ENCODE measurements around the gene SH3PXD2B. TPM values are rescaled to one million over a fixed set of nuclear protein-coding genes. Genes with fewer than 3 reads are reported as not detected.

SH3PXD2B gene
- total and polyA plus RNA-seq, 10 of the 15 experiments (the other 5 are each of a cell fraction or from before 2014, with no cell fraction given), result 0.05 to 1.6 (median 0.57) TPM

DNA sequence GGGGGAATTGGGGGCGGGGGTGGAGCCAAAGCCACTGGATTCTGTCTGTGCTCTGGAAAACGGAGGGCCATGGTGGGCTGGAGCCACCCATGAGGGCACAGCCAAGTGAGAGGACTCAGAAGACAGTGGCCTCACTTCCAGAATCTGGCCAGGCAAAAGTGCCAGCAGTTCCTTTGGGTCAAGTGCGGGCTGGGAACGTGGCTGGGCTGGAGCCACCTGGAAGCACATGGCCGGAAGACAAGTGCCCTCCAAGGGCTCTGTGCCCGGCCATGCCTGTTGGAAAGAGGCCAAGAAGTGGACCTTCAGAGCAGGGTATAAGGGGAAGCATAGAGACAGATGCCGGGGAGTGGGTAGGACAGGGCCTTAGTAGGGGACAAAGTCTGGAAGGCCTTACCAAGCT is 11.7 kb upstream of the SH3PXD2B start:
- Histone ChIP-seq H3K27me3 (replicated peaks in 1 of 2; ENCODE audit: control insufficient read depth in 2 of 2, insufficient read depth in 2 of 2, low read length in 1 of 2) (peaks cover 0 to 4% of the 10 kb centered on the region in 2 experiments; a peak in 2 of 4 replicates), H3K4me1 (ENCODE audit: control insufficient read depth, insufficient read depth, low read length) (no peaks in the 10 kb centered on the region), H3K36me3 (ENCODE audit: control insufficient read depth in 2 of 2, insufficient read depth in 2 of 2, low read length in 1 of 2) (no peaks in the 10 kb centered on the region), H3K4me3 (no peak overlapping the region), H3K79me2 (ENCODE audit: control insufficient read depth, insufficient read depth, low read length) (no peaks in the 10 kb centered on the region), H3K27ac (ENCODE audit: control insufficient read depth, insufficient read depth) (no peak overlapping the region), H2AFZ (ENCODE audit: control insufficient read depth, low read depth, low read length) (no peak overlapping the region), H3K4me2 (ENCODE audit: control insufficient read depth, insufficient read depth) (no peak overlapping the region), H3K9me3 (replicated peaks; ENCODE audit: control insufficient read depth, insufficient read depth, low read length) (no peaks in the 10 kb centered on the region; the same call in 2 of the 3 replicates), H3K9ac (ENCODE audit: control insufficient read depth, insufficient read depth, low read length) (no peak overlapping the region), H4K20me1 (ENCODE audit: control insufficient read depth, insufficient read depth) (no peaks in the 10 kb centered on the region)
- ATAC-seq (no peak), FAIRE-seq (no peak), DNase-seq (ENCODE audit: low read depth, low spot score) (no peak)
- BruUV-seq (replicated peaks), result no TSS peak
- 53% methylated on average over 7 of the region's 7 CpGs for WGBS (ENCODE audit: insufficient coverage, insufficient replicate concordance, low lambda C conversion rate, missing lambda C conversion rate)
- SMC1A ChIA-PET (ENCODE audit: uncharacterized antibody, unreplicated experiment), result interaction anchor here (0.6 kb wide), 1 partner anchor 231 kb away, joined by 3 read pairs; no protein-coding TSS in a partner anchor
- intact Hi-C loops (cut with micrococcal nuclease; ENCODE audit: unreplicated experiment), result no loop called here
- CTCF ChIA-PET, result interaction anchor here (1.0 kb wide), 1 partner anchor 231 kb away, joined by 5 read pairs; no protein-coding TSS in a partner anchor
- RAD21 ChIA-PET (ENCODE audit: unreplicated experiment), result no interaction called here
- in situ Hi-C loops (cut with MboI), result no loop called here
- POLR2A ChIA-PET, result no interaction called here
- TF ChIP-seq ESRRA (IDR thresholded peaks at IDR 0.05; ENCODE audit: low read length), result no peak
- TF ChIP-seq, protein P1, sequence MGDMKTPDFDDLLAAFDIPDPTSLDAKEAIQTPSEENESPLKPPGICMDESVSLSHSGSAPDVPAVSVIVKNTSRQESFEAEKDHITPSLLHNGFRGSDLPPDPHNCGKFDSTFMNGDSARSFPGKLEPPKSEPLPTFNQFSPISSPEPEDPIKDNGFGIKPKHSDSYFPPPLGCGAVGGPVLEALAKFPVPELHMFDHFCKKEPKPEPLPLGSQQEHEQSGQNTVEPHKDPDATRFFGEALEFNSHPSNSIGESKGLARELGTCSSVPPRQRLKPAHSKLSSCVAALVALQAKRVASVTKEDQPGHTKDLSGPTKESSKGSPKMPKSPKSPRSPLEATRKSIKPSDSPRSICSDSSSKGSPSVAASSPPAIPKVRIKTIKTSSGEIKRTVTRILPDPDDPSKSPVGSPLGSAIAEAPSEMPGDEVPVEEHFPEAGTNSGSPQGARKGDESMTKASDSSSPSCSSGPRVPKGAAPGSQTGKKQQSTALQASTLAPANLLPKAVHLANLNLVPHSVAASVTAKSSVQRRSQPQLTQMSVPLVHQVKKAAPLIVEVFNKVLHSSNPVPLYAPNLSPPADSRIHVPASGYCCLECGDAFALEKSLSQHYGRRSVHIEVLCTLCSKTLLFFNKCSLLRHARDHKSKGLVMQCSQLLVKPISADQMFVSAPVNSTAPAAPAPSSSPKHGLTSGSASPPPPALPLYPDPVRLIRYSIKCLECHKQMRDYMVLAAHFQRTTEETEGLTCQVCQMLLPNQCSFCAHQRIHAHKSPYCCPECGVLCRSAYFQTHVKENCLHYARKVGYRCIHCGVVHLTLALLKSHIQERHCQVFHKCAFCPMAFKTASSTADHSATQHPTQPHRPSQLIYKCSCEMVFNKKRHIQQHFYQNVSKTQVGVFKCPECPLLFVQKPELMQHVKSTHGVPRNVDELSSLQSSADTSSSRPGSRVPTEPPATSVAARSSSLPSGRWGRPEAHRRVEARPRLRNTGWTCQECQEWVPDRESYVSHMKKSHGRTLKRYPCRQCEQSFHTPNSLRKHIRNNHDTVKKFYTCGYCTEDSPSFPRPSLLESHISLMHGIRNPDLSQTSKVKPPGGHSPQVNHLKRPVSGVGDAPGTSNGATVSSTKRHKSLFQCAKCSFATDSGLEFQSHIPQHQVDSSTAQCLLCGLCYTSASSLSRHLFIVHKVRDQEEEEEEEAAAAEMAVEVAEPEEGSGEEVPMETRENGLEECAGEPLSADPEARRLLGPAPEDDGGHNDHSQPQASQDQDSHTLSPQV (IDR thresholded peaks at IDR 0.05), result no peak
- TF ChIP-seq RAD51 (IDR thresholded peaks at IDR 0.05), result no peak
- TF ChIP-seq USF1 (IDR thresholded peaks at IDR 0.05; ENCODE audit: borderline replicate concordance, extremely low read length, insufficient read depth, low read depth, low read length), result no peak
- no peak for TF ChIP-seq BMI1 (IDR thresholded peaks at IDR 0.05; ENCODE audit: borderline replicate concordance)
- TF ChIP-seq GABPA (IDR thresholded peaks at IDR 0.05; ENCODE audit: low read depth), result no peak
- TF ChIP-seq MEF2B (IDR thresholded peaks at IDR 0.05; ENCODE audit: partially characterized antibody, poor library complexity, severe bottlenecking), result no peak
- no peak for TF ChIP-seq SMAD1 (IDR thresholded peaks at IDR 0.05; ENCODE audit: low read depth, partially characterized antibody)
- no peak for TF ChIP-seq RBBP5 (conservative IDR thresholded peaks at IDR 0.05)
- TF ChIP-seq ZNF217 (IDR thresholded peaks at IDR 0.05), result no peak
- TF ChIP-seq ATF7 (IDR thresholded peaks at IDR 0.05; ENCODE audit: low read depth), result no peak
- TF ChIP-seq FOS (IDR thresholded peaks at IDR 0.05; ENCODE audit: borderline replicate concordance, extremely low read depth, insufficient read length), result no peak
- TF ChIP-seq JUND (IDR thresholded peaks at IDR 0.05; ENCODE audit: low read depth, low read length), result no peak
- TF ChIP-seq, protein P2, sequence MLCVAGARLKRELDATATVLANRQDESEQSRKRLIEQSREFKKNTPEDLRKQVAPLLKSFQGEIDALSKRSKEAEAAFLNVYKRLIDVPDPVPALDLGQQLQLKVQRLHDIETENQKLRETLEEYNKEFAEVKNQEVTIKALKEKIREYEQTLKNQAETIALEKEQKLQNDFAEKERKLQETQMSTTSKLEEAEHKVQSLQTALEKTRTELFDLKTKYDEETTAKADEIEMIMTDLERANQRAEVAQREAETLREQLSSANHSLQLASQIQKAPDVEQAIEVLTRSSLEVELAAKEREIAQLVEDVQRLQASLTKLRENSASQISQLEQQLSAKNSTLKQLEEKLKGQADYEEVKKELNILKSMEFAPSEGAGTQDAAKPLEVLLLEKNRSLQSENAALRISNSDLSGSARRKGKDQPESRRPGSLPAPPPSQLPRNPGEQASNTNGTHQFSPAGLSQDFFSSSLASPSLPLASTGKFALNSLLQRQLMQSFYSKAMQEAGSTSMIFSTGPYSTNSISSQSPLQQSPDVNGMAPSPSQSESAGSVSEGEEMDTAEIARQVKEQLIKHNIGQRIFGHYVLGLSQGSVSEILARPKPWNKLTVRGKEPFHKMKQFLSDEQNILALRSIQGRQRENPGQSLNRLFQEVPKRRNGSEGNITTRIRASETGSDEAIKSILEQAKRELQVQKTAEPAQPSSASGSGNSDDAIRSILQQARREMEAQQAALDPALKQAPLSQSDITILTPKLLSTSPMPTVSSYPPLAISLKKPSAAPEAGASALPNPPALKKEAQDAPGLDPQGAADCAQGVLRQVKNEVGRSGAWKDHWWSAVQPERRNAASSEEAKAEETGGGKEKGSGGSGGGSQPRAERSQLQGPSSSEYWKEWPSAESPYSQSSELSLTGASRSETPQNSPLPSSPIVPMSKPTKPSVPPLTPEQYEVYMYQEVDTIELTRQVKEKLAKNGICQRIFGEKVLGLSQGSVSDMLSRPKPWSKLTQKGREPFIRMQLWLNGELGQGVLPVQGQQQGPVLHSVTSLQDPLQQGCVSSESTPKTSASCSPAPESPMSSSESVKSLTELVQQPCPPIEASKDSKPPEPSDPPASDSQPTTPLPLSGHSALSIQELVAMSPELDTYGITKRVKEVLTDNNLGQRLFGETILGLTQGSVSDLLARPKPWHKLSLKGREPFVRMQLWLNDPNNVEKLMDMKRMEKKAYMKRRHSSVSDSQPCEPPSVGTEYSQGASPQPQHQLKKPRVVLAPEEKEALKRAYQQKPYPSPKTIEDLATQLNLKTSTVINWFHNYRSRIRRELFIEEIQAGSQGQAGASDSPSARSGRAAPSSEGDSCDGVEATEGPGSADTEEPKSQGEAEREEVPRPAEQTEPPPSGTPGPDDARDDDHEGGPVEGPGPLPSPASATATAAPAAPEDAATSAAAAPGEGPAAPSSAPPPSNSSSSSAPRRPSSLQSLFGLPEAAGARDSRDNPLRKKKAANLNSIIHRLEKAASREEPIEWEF (IDR thresholded peaks at IDR 0.05; ENCODE audit: insufficient replicate concordance, low read depth, low read length), result no peak
- no peak for TF ChIP-seq POU2F2 (IDR thresholded peaks at IDR 0.05; ENCODE audit: borderline replicate concordance, low read depth, low read length)

Measured in GM12878 (cell line).